H1 (cell line): ENCODE measurements around the gene LIN37. TPM values are rescaled to one million over a fixed set of nuclear protein-coding genes. Genes with fewer than 3 reads are reported as not detected.
A peak's percentile ranks its signal among the peaks of the same experiment; 100 is the strongest.

Experiments used
- CTCF ChIA-PET: fragments of 300-600 bp; sonication (Branson Sonifier 250); formaldehyde crosslinking; loops from one replicate; lab custom pipeline; 2021; ENCODE audit not compliant: partially characterized antibody; lab: Charles Lee
- POLR2A ChIA-PET: fragments of 300-600 bp; sonication (Branson Sonifier 250); formaldehyde crosslinking; loops from one replicate; lab custom pipeline; 2021; ENCODE audit warnings: inconsistent platforms; ENCODE audit not compliant: partially characterized antibody; lab: Charles Lee
- DNase-seq, 2 experiments: peaks; one replicate each; pipeline versions ENCODE4 v3.0.0 to v3.0.0-alpha.2; 2010 to 2022; ENCODE audit warnings: low spot score in 2 of 2, low read depth in 1 of 2, mixed read lengths in 1 of 2
- FAIRE-seq: peaks from 2 replicates; lab custom pipeline; 2011; peaks lifted over from hg19 to GRCh38; lab: Jason Lieb, UNC
- H2AFZ ChIP-seq: 2 replicates; pipeline ENCODE4 v1.8.1; 2012; ENCODE audit warnings: low read length, inconsistent platforms
- H2AK5ac ChIP-seq: 2 replicates; pipeline ENCODE4 v1.6.1; 2013; ENCODE audit warnings: low read depth, low read length
- H2BK120ac ChIP-seq: replicated peaks from 2 replicates; pipeline ENCODE3; 2013; ENCODE audit warnings: low read depth, low read length, inconsistent platforms
- H2BK12ac ChIP-seq: 2 replicates; pipeline ENCODE4 v1.6.1; 2013; ENCODE audit warnings: low read depth, low read length
- H2BK15ac ChIP-seq: 2 replicates; pipeline ENCODE4 v1.6.1; 2013; ENCODE audit warnings: low read length
- H2BK20ac ChIP-seq: 2 replicates; pipeline ENCODE4 v1.6.1; 2013; ENCODE audit warnings: low read length
- H2BK5ac ChIP-seq: 2 replicates; pipeline ENCODE4 v1.6.1; 2013; ENCODE audit warnings: low read depth, low read length
- H3K14ac ChIP-seq: 2 replicates; pipeline ENCODE4 v1.6.1; 2013; ENCODE audit warnings: inconsistent platforms; ENCODE audit not compliant: insufficient read length
- H3K18ac ChIP-seq: 2 replicates; pipeline ENCODE4 v1.6.1; 2013; ENCODE audit warnings: low read length; ENCODE audit errors: extremely low read depth
- H3K23ac ChIP-seq: 2 replicates; pipeline ENCODE4 v1.6.1; 2013; ENCODE audit warnings: inconsistent platforms; ENCODE audit not compliant: insufficient read length
- H3K23me2 ChIP-seq: 2 replicates; pipeline ENCODE4 v1.6.1; 2013; ENCODE audit warnings: low read depth, low read length
- H3K27ac ChIP-seq: 2 replicates; pipeline ENCODE4 v1.6.1; 2011; ENCODE audit warnings: low read depth, low read length, inconsistent platforms
- H3K27me3 ChIP-seq, 4 experiments: replicated peaks in 1 of 4; 1 replicate in 1 of 4; 2 replicates in 3 of 4; pipeline versions ENCODE4 v1.6.1 to v1.8.1; 2011 to 2013; ENCODE audit warnings: low read length in 3 of 4, mild to moderate bottlenecking in 3 of 4, inconsistent platforms in 2 of 4, mixed read lengths in 2 of 4, moderate library complexity in 1 of 4; ENCODE audit not compliant: control insufficient read depth in 3 of 4, insufficient read depth in 3 of 4; ENCODE audit errors: extremely low read depth in 1 of 4
- H3K36me3 ChIP-seq, 4 experiments: 2 replicates each; pipeline versions ENCODE4 v1.6.1 to v1.8.1; 2011 to 2013; ENCODE audit warnings: mild to moderate bottlenecking in 4 of 4, low read length in 3 of 4, moderate library complexity in 2 of 4, control low read depth in 1 of 4, inconsistent platforms in 1 of 4; ENCODE audit not compliant: insufficient read depth in 4 of 4, control insufficient read depth in 2 of 4
- H3K4ac ChIP-seq: replicated peaks from 2 replicates; pipeline ENCODE3; 2013; ENCODE audit warnings: low read length, low read depth, mixed read lengths, inconsistent platforms; ENCODE audit not compliant: insufficient read length
- H3K4me1 ChIP-seq, 4 experiments: replicated peaks in 1 of 4; 1 replicate in 1 of 4; 2 replicates in 3 of 4; pipeline versions ENCODE4 v1.6.1 to v1.8.1; 2011 to 2013; ENCODE audit warnings: low read length in 3 of 4, inconsistent platforms in 2 of 4, mixed read lengths in 1 of 4; ENCODE audit not compliant: insufficient read depth in 4 of 4, control insufficient read depth in 3 of 4
- H3K4me2 ChIP-seq, 2 experiments: 2 replicates each; pipeline versions ENCODE4 v1.6.1 to v1.8.1; 2011 to 2013; ENCODE audit warnings: low read depth in 2 of 2, low read length in 2 of 2, control low read depth in 1 of 2, inconsistent platforms in 1 of 2, mild to moderate bottlenecking in 1 of 2; ENCODE audit not compliant: insufficient read depth in 1 of 2
- H3K4me3 ChIP-seq, 4 experiments: fragments of 200-600, 300-600 bp in 1 of 4; sonication (generic), shearing (Covaris generic), sonication (Bioruptor Twin) in 1 of 4; 2 replicates each; pipeline versions ENCODE4 v1.5.1 to v1.8.1; 2011 to 2016; ENCODE audit warnings: low read length in 4 of 4, low read depth in 3 of 4, control low read depth in 2 of 4, inconsistent platforms in 2 of 4, mild to moderate bottlenecking in 2 of 4, mixed read lengths in 1 of 4, moderate library complexity in 1 of 4; ENCODE audit not compliant: insufficient read depth in 2 of 4; ENCODE audit errors: extremely low read depth in 1 of 4
- H3K56ac ChIP-seq: replicated peaks from 2 replicates; pipeline ENCODE3; 2013; ENCODE audit warnings: low read depth, mild to moderate bottlenecking, mixed read lengths, low read length, inconsistent platforms; ENCODE audit not compliant: insufficient read length
- H3K79me1 ChIP-seq: 2 replicates; pipeline ENCODE4 v1.6.1; 2013; ENCODE audit warnings: low read depth, low read length, control low read depth
- H3K79me2 ChIP-seq, 2 experiments: 2 replicates each; pipeline versions ENCODE4 v1.6.1 to v1.8.1; 2012 to 2013; ENCODE audit warnings: low read length in 2 of 2, mild to moderate bottlenecking in 2 of 2, inconsistent platforms in 1 of 2; ENCODE audit not compliant: insufficient read depth in 2 of 2, control insufficient read depth in 1 of 2
- H3K9ac ChIP-seq, 4 experiments: replicated peaks in 1 of 4; 1 replicate in 1 of 4; 2 replicates in 3 of 4; pipeline versions ENCODE4 v1.6.1 to v1.8.1; 2011 to 2013; ENCODE audit warnings: low read depth in 3 of 4, low read length in 3 of 4, control low read depth in 2 of 4, mild to moderate bottlenecking in 2 of 4, moderate library complexity in 2 of 4, inconsistent platforms in 1 of 4; ENCODE audit errors: extremely low read depth in 1 of 4
- H3K9me3 ChIP-seq, 2 experiments: 2 replicates each; pipeline versions ENCODE4 v1.6.1 to v1.8.1; 2012 to 2013; ENCODE audit warnings: mild to moderate bottlenecking in 2 of 2, moderate library complexity in 2 of 2, control low read depth in 1 of 2, inconsistent platforms in 1 of 2, low read depth in 1 of 2, low read length in 1 of 2, mixed read lengths in 1 of 2; ENCODE audit not compliant: insufficient read depth in 2 of 2
- H4K20me1 ChIP-seq, 2 experiments: replicated peaks in 1 of 2; 2 replicates each; pipeline versions ENCODE3 to v1.8.1; 2011 to 2013; ENCODE audit warnings: inconsistent platforms in 2 of 2, low read length in 2 of 2, mild to moderate bottlenecking in 1 of 2; ENCODE audit not compliant: insufficient read depth in 2 of 2, control insufficient read depth in 1 of 2
- H4K5ac ChIP-seq: 2 replicates; pipeline ENCODE4 v1.6.1; 2013; ENCODE audit warnings: low read length, low read depth, mixed read lengths, inconsistent platforms; ENCODE audit not compliant: insufficient read length
- H4K8ac ChIP-seq: 2 replicates; pipeline ENCODE4 v1.8.0; 2013; ENCODE audit warnings: mild to moderate bottlenecking, moderate library complexity, low read length, inconsistent platforms; ENCODE audit not compliant: insufficient read depth; ENCODE audit errors: extremely low read depth
- H4K91ac ChIP-seq: replicated peaks from 2 replicates; pipeline ENCODE3; 2013; ENCODE audit warnings: low read length, mixed read lengths, inconsistent platforms; ENCODE audit not compliant: insufficient read length
- MAX ChIP-seq: IDR thresholded peaks from 2 replicates; pipeline ENCODE4 v1.6.1; 2012; ENCODE audit warnings: inconsistent platforms
- SIN3A ChIP-seq, 2 experiments: IDR thresholded peaks in 1 of 2; conservative IDR thresholded peaks in 1 of 2; 2 replicates each; pipeline ENCODE4 v1.6.1; 2011 to 2012; ENCODE audit warnings: low read length in 2 of 2, improper control_type of control experiment in 1 of 2, low read depth in 1 of 2, mild to moderate bottlenecking in 1 of 2
- SIX5 ChIP-seq: IDR thresholded peaks from 2 replicates; pipeline ENCODE4 v1.6.1; 2011; ENCODE audit warnings: mild to moderate bottlenecking, low read depth, low read length
- SRF ChIP-seq: IDR thresholded peaks from 2 replicates; pipeline ENCODE4 v1.6.1; 2011; ENCODE audit warnings: mild to moderate bottlenecking, low read depth, low read length, moderate library complexity
- WGBS, 2 experiments: shearing (Covaris generic) in 1 of 2; methylation state at CpG; one replicate each; pipeline versions ENCODE4 v1.1.6 to v1.1.7; 2013 to 2015; ENCODE audit warnings: low lambda C conversion rate in 2 of 2, mixed read lengths in 2 of 2, inconsistent platforms in 1 of 2, low coverage in 1 of 2, missing lambda C conversion rate in 1 of 2; ENCODE audit not compliant: insufficient replicate concordance in 2 of 2, insufficient coverage in 1 of 2, insufficient read length in 1 of 2; ENCODE audit errors: extremely low coverage in 1 of 2, missing lambda C conversion rate in 1 of 2; 5-methylcytosine and 5-hydroxymethylcytosine counted together
- polyA plus RNA-seq, 7 experiments: library from polyadenylated mRNA; depleted of rRNA in 3 of 7; stranded (reverse) in 5 of 7; unstranded in 2 of 7; fragments of >200 nt in 5 of 7; fragments of 200-250 nt in 2 of 7; gene quantifications; 1 replicate in 5 of 7; 2 replicates in 1 of 7; 4 replicates in 1 of 7; pipeline versions ENCODE4 v1.2.1 to v1.2.3, GENCODE V29; 2011 to 2013; ENCODE audit warnings: missing spikeins in 2 of 7, mixed read lengths in 2 of 7
- total RNA-seq: library from RNA; stranded (reverse); fragmentation: NEBNext Ultra II Directional; extraction: Animal tissue kit (Norgen Biotek cat#: 25700); gene quantifications from 2 replicates; pipeline ENCODE4 v1.2.1, GENCODE V29; 2021

The LIN37 gene
- total and polyA plus RNA-seq, 2 of the 8 experiments (the other 6 are each of a cell fraction or from before 2014, with no cell fraction given) = 3.8 to 9.8 TPM

GRCh38 chr19:35786299-35787160, 38.2 kb downstream of the LIN37 start:
- no peak for TF ChIP-seq SIN3A (conservative IDR thresholded peaks at IDR 0.05 in 1 of 2, IDR thresholded peaks at IDR 0.05 in 1 of 2; ENCODE audit: low read depth in 1 of 2, low read length in 2 of 2)
- TF ChIP-seq SIX5 = no peak
- no peak for TF ChIP-seq SRF
- TF ChIP-seq MAX = no peak
- no peak overlapping the region for H2BK15ac ChIP-seq
- no peaks in the 10 kb centered on the region for H3K36me3 ChIP-seq
- H3K4me2 ChIP-seq = no peak overlapping the region; a peak in 1 of 4 replicates
- H2BK5ac ChIP-seq = no peak overlapping the region
- H3K4me3 ChIP-seq = no peak overlapping the region
- 0 out of 2 replicates have a peak overlapping the region, but pooled peaks have one; percentile 53 for H2AK5ac ChIP-seq
- no peak overlapping the region for H4K91ac ChIP-seq
- peaks cover 11% of the 10 kb centered on the region for H3K23me2 ChIP-seq
- peaks cover 0 to 11% (median 6%) of the 10 kb centered on the region in 4 experiments; a peak in 6 of 7 replicates for H3K4me1 ChIP-seq
- H3K18ac ChIP-seq = no peak overlapping the region
- no peak overlapping the region for H3K56ac ChIP-seq
- H3K9ac ChIP-seq = no peak overlapping the region
- no peak overlapping the region for H3K23ac ChIP-seq
- peaks cover 3 to 14% of the 10 kb centered on the region in 2 experiments for H4K20me1 ChIP-seq
- ChIA-PET CTCF (interaction anchor here (0.7 to 3.8 kb wide), 7 partner anchors 9 to 124 kb away, joined by 3 to 13 read pairs (median 3); no protein-coding TSS in a partner anchor), POLR2A (interaction anchor here (0.6 kb wide), 1 partner anchor 41 kb away, joined by 3 read pairs; the partner anchor contains the start of genes PSENEN and U2AF1L4)
- no peak for DNase-seq
- no peak overlapping the region for H4K5ac ChIP-seq
- WGBS, 2 experiments = 89% methylated on average over 25 of the region's 31 CpGs; no CpG with 5 or more reads in 1 of the 2 experiments
- H3K9me3 ChIP-seq = no peaks in the 10 kb centered on the region
- H3K79me2 ChIP-seq = no peaks in the 10 kb centered on the region
- no peaks in the 10 kb centered on the region; a peak in 1 of 7 replicates for H3K27me3 ChIP-seq
- H2AFZ ChIP-seq = no peak overlapping the region
- H2BK12ac ChIP-seq = no peak overlapping the region
- no peak overlapping the region for H4K8ac ChIP-seq
- no peak overlapping the region for H3K14ac ChIP-seq
- H3K79me1 ChIP-seq = no peaks in the 10 kb centered on the region
- no peak overlapping the region for H3K4ac ChIP-seq
- H2BK120ac ChIP-seq = no peak overlapping the region
- no peak overlapping the region for H2BK20ac ChIP-seq
- no peak for FAIRE-seq
- no peak overlapping the region for H3K27ac ChIP-seq
